Prostate gland (tissue), 2 donors: ENCODE results near the gene PSIP1.

Experiments used
- POLR2A ChIP-seq: fragments of 450-650 bp; IDR thresholded peaks from one replicate; pipeline ENCODE4 v1.6.1; 2016; ENCODE audit warnings: antibody characterized with exemption, mild to moderate bottlenecking
- POLR2AphosphoS5 ChIP-seq: sonication (generic); formaldehyde crosslinking; IDR thresholded peaks from one replicate; pipeline ENCODE4 v1.6.1; 2017; ENCODE audit warnings: antibody characterized with exemption
- TF ChIP-seq, protein P1 (sequence below), 4 experiments: fragments of 200-600 bp in 2 of 4; fragments of 450-650 bp in 2 of 4; sonication (generic) in 2 of 4; IDR thresholded peaks; 1 replicate in 3 of 4; 2 replicates in 1 of 4; pipeline ENCODE4 v1.5.1; 2016 to 2019; ENCODE audit warnings: antibody characterized with exemption in 4 of 4, mild to moderate bottlenecking in 2 of 4, moderate library complexity in 2 of 4

DNA sequence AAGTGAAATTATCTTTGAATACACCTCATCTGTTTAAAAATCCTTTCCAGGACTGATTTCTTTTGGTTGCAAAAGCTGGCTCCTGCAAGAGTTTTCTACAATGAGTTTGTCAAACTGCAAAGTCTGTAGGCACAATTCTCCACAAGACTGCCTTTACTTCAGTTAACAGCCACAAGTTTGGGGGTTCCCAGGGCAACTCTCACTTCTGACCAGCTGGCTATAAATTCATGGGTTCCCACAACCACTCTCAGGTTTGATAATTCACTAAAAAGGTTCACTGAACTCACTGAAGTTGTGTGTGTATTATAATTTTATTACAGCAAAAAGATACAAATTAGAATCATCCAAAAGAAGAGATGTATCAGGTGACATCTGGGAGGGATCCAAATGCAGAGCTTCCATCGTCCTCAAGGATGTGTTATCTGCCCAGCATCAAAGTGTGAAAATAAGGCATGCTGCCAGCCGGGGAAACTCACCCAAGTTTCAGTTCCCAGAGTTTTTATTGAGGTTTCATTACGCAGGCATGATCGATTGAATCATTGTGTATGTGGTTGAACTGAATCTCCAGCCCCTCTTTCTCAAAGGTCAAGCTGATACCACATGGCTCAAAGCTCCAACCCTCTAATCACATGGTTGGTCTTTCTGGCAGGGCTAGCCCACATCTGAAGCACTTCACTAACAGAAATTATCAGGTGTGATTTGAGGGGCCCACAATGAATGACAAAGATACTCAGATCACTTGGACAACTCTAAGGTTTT, 19.0 kb upstream of the PSIP1 start:
- TF ChIP-seq, protein P1, sequence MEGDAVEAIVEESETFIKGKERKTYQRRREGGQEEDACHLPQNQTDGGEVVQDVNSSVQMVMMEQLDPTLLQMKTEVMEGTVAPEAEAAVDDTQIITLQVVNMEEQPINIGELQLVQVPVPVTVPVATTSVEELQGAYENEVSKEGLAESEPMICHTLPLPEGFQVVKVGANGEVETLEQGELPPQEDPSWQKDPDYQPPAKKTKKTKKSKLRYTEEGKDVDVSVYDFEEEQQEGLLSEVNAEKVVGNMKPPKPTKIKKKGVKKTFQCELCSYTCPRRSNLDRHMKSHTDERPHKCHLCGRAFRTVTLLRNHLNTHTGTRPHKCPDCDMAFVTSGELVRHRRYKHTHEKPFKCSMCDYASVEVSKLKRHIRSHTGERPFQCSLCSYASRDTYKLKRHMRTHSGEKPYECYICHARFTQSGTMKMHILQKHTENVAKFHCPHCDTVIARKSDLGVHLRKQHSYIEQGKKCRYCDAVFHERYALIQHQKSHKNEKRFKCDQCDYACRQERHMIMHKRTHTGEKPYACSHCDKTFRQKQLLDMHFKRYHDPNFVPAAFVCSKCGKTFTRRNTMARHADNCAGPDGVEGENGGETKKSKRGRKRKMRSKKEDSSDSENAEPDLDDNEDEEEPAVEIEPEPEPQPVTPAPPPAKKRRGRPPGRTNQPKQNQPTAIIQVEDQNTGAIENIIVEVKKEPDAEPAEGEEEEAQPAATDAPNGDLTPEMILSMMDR (IDR thresholded peaks at IDR 0.05): no peak
- TF ChIP-seq POLR2A (no peak), POLR2AphosphoS5 (no peak)
